H1 (cell line): Measurements from ENCODE around the gene DIP2B. TPM values are rescaled to one million over a fixed set of nuclear protein-coding genes. Genes with fewer than 3 reads are reported as not detected.

Experiments used
- CTCF ChIA-PET: fragments of 300-600 bp; sonication (Branson Sonifier 250); formaldehyde crosslinking; loops from one replicate; lab custom pipeline; 2021; ENCODE audit not compliant: partially characterized antibody; lab: Charles Lee
- POLR2A ChIA-PET: fragments of 300-600 bp; sonication (Branson Sonifier 250); formaldehyde crosslinking; loops from one replicate; lab custom pipeline; 2021; ENCODE audit warnings: inconsistent platforms; ENCODE audit not compliant: partially characterized antibody; lab: Charles Lee
- DNase-seq, 2 experiments: peaks; one replicate each; pipeline versions ENCODE4 v3.0.0 to v3.0.0-alpha.2; 2010 to 2022; ENCODE audit warnings: low spot score in 2 of 2, low read depth in 1 of 2, mixed read lengths in 1 of 2
- FAIRE-seq: peaks from 2 replicates; lab custom pipeline; 2011; peaks lifted over from hg19 to GRCh38; lab: Jason Lieb, UNC
- H2AFZ ChIP-seq: 2 replicates; pipeline ENCODE4 v1.8.1; 2012; ENCODE audit warnings: low read length, inconsistent platforms
- H2AK5ac ChIP-seq: 2 replicates; pipeline ENCODE4 v1.6.1; 2013; ENCODE audit warnings: low read depth, low read length
- H2BK120ac ChIP-seq: replicated peaks from 2 replicates; pipeline ENCODE3; 2013; ENCODE audit warnings: low read depth, low read length, inconsistent platforms
- H2BK12ac ChIP-seq: 2 replicates; pipeline ENCODE4 v1.6.1; 2013; ENCODE audit warnings: low read depth, low read length
- H2BK15ac ChIP-seq: 2 replicates; pipeline ENCODE4 v1.6.1; 2013; ENCODE audit warnings: low read length
- H2BK20ac ChIP-seq: 2 replicates; pipeline ENCODE4 v1.6.1; 2013; ENCODE audit warnings: low read length
- H2BK5ac ChIP-seq: 2 replicates; pipeline ENCODE4 v1.6.1; 2013; ENCODE audit warnings: low read depth, low read length
- H3K14ac ChIP-seq: 2 replicates; pipeline ENCODE4 v1.6.1; 2013; ENCODE audit warnings: inconsistent platforms; ENCODE audit not compliant: insufficient read length
- H3K18ac ChIP-seq: 2 replicates; pipeline ENCODE4 v1.6.1; 2013; ENCODE audit warnings: low read length; ENCODE audit errors: extremely low read depth
- H3K23ac ChIP-seq: 2 replicates; pipeline ENCODE4 v1.6.1; 2013; ENCODE audit warnings: inconsistent platforms; ENCODE audit not compliant: insufficient read length
- H3K23me2 ChIP-seq: 2 replicates; pipeline ENCODE4 v1.6.1; 2013; ENCODE audit warnings: low read depth, low read length
- H3K27ac ChIP-seq: 2 replicates; pipeline ENCODE4 v1.6.1; 2011; ENCODE audit warnings: low read depth, low read length, inconsistent platforms
- H3K27me3 ChIP-seq, 4 experiments: replicated peaks in 1 of 4; 1 replicate in 1 of 4; 2 replicates in 3 of 4; pipeline versions ENCODE4 v1.6.1 to v1.8.1; 2011 to 2013; ENCODE audit warnings: low read length in 3 of 4, mild to moderate bottlenecking in 3 of 4, inconsistent platforms in 2 of 4, mixed read lengths in 2 of 4, moderate library complexity in 1 of 4; ENCODE audit not compliant: control insufficient read depth in 3 of 4, insufficient read depth in 3 of 4; ENCODE audit errors: extremely low read depth in 1 of 4
- H3K36me3 ChIP-seq, 4 experiments: 2 replicates each; pipeline versions ENCODE4 v1.6.1 to v1.8.1; 2011 to 2013; ENCODE audit warnings: mild to moderate bottlenecking in 4 of 4, low read length in 3 of 4, moderate library complexity in 2 of 4, control low read depth in 1 of 4, inconsistent platforms in 1 of 4; ENCODE audit not compliant: insufficient read depth in 4 of 4, control insufficient read depth in 2 of 4
- H3K4ac ChIP-seq: replicated peaks from 2 replicates; pipeline ENCODE3; 2013; ENCODE audit warnings: low read length, low read depth, mixed read lengths, inconsistent platforms; ENCODE audit not compliant: insufficient read length
- H3K4me1 ChIP-seq, 4 experiments: replicated peaks in 1 of 4; 1 replicate in 1 of 4; 2 replicates in 3 of 4; pipeline versions ENCODE4 v1.6.1 to v1.8.1; 2011 to 2013; ENCODE audit warnings: low read length in 3 of 4, inconsistent platforms in 2 of 4, mixed read lengths in 1 of 4; ENCODE audit not compliant: insufficient read depth in 4 of 4, control insufficient read depth in 3 of 4
- H3K4me2 ChIP-seq, 2 experiments: 2 replicates each; pipeline versions ENCODE4 v1.6.1 to v1.8.1; 2011 to 2013; ENCODE audit warnings: low read depth in 2 of 2, low read length in 2 of 2, control low read depth in 1 of 2, inconsistent platforms in 1 of 2, mild to moderate bottlenecking in 1 of 2; ENCODE audit not compliant: insufficient read depth in 1 of 2
- H3K4me3 ChIP-seq, 4 experiments: fragments of 200-600, 300-600 bp in 1 of 4; sonication (generic), shearing (Covaris generic), sonication (Bioruptor Twin) in 1 of 4; 2 replicates each; pipeline versions ENCODE4 v1.5.1 to v1.8.1; 2011 to 2016; ENCODE audit warnings: low read length in 4 of 4, low read depth in 3 of 4, control low read depth in 2 of 4, inconsistent platforms in 2 of 4, mild to moderate bottlenecking in 2 of 4, mixed read lengths in 1 of 4, moderate library complexity in 1 of 4; ENCODE audit not compliant: insufficient read depth in 2 of 4; ENCODE audit errors: extremely low read depth in 1 of 4
- H3K56ac ChIP-seq: replicated peaks from 2 replicates; pipeline ENCODE3; 2013; ENCODE audit warnings: low read depth, mild to moderate bottlenecking, mixed read lengths, low read length, inconsistent platforms; ENCODE audit not compliant: insufficient read length
- H3K79me1 ChIP-seq: 2 replicates; pipeline ENCODE4 v1.6.1; 2013; ENCODE audit warnings: low read depth, low read length, control low read depth
- H3K79me2 ChIP-seq, 2 experiments: 2 replicates each; pipeline versions ENCODE4 v1.6.1 to v1.8.1; 2012 to 2013; ENCODE audit warnings: low read length in 2 of 2, mild to moderate bottlenecking in 2 of 2, inconsistent platforms in 1 of 2; ENCODE audit not compliant: insufficient read depth in 2 of 2, control insufficient read depth in 1 of 2
- H3K9ac ChIP-seq, 4 experiments: replicated peaks in 1 of 4; 1 replicate in 1 of 4; 2 replicates in 3 of 4; pipeline versions ENCODE4 v1.6.1 to v1.8.1; 2011 to 2013; ENCODE audit warnings: low read depth in 3 of 4, low read length in 3 of 4, control low read depth in 2 of 4, mild to moderate bottlenecking in 2 of 4, moderate library complexity in 2 of 4, inconsistent platforms in 1 of 4; ENCODE audit errors: extremely low read depth in 1 of 4
- H3K9me3 ChIP-seq, 2 experiments: 2 replicates each; pipeline versions ENCODE4 v1.6.1 to v1.8.1; 2012 to 2013; ENCODE audit warnings: mild to moderate bottlenecking in 2 of 2, moderate library complexity in 2 of 2, control low read depth in 1 of 2, inconsistent platforms in 1 of 2, low read depth in 1 of 2, low read length in 1 of 2, mixed read lengths in 1 of 2; ENCODE audit not compliant: insufficient read depth in 2 of 2
- H4K20me1 ChIP-seq, 2 experiments: replicated peaks in 1 of 2; 2 replicates each; pipeline versions ENCODE3 to v1.8.1; 2011 to 2013; ENCODE audit warnings: inconsistent platforms in 2 of 2, low read length in 2 of 2, mild to moderate bottlenecking in 1 of 2; ENCODE audit not compliant: insufficient read depth in 2 of 2, control insufficient read depth in 1 of 2
- H4K5ac ChIP-seq: 2 replicates; pipeline ENCODE4 v1.6.1; 2013; ENCODE audit warnings: low read length, low read depth, mixed read lengths, inconsistent platforms; ENCODE audit not compliant: insufficient read length
- H4K8ac ChIP-seq: 2 replicates; pipeline ENCODE4 v1.8.0; 2013; ENCODE audit warnings: mild to moderate bottlenecking, moderate library complexity, low read length, inconsistent platforms; ENCODE audit not compliant: insufficient read depth; ENCODE audit errors: extremely low read depth
- H4K91ac ChIP-seq: replicated peaks from 2 replicates; pipeline ENCODE3; 2013; ENCODE audit warnings: low read length, mixed read lengths, inconsistent platforms; ENCODE audit not compliant: insufficient read length
- WGBS, 2 experiments: shearing (Covaris generic) in 1 of 2; methylation state at CpG; one replicate each; pipeline versions ENCODE4 v1.1.6 to v1.1.7; 2013 to 2015; ENCODE audit warnings: low lambda C conversion rate in 2 of 2, mixed read lengths in 2 of 2, inconsistent platforms in 1 of 2, low coverage in 1 of 2, missing lambda C conversion rate in 1 of 2; ENCODE audit not compliant: insufficient replicate concordance in 2 of 2, insufficient coverage in 1 of 2, insufficient read length in 1 of 2; ENCODE audit errors: extremely low coverage in 1 of 2, missing lambda C conversion rate in 1 of 2; 5-methylcytosine and 5-hydroxymethylcytosine counted together
- polyA plus RNA-seq, 7 experiments: library from polyadenylated mRNA; depleted of rRNA in 3 of 7; stranded (reverse) in 5 of 7; unstranded in 2 of 7; fragments of >200 nt in 5 of 7; fragments of 200-250 nt in 2 of 7; gene quantifications; 1 replicate in 5 of 7; 2 replicates in 1 of 7; 4 replicates in 1 of 7; pipeline versions ENCODE4 v1.2.1 to v1.2.3, GENCODE V29; 2011 to 2013; ENCODE audit warnings: missing spikeins in 2 of 7, mixed read lengths in 2 of 7
- total RNA-seq: library from RNA; stranded (reverse); fragmentation: NEBNext Ultra II Directional; extraction: Animal tissue kit (Norgen Biotek cat#: 25700); gene quantifications from 2 replicates; pipeline ENCODE4 v1.2.1, GENCODE V29; 2021

DIP2B gene
- total and polyA plus RNA-seq, 2 of the 8 experiments (the other 6 are each of a cell fraction or from before 2014, with no cell fraction given): 11.1 to 29.6 TPM

- H3K56ac ChIP-seq: no peak overlapping the region
- FAIRE-seq (no peak), DNase-seq (no peak)
- H2BK20ac ChIP-seq: no peak overlapping the region
- H2BK5ac ChIP-seq: no peak overlapping the region
- no peaks in the 10 kb centered on the region for H3K36me3 ChIP-seq
- H3K23me2 ChIP-seq: no peaks in the 10 kb centered on the region
- no peak overlapping the region for H3K4ac ChIP-seq
- H2AFZ ChIP-seq: no peak overlapping the region
- peaks cover 0 to 68% of the 10 kb centered on the region in 2 experiments; a peak in 3 of 4 replicates for H3K79me2 ChIP-seq
- no peak overlapping the region for H3K9ac ChIP-seq
- no peak overlapping the region for H3K23ac ChIP-seq
- no peak overlapping the region for H3K4me3 ChIP-seq
- H2BK120ac ChIP-seq: no peak overlapping the region
- H2BK15ac ChIP-seq: no peak overlapping the region
- peaks cover 2% of the 10 kb centered on the region; the same call in 1 of the 2 replicates for H3K79me1 ChIP-seq
- ChIA-PET POLR2A (no interaction called here), CTCF (interaction anchor here (0.9 kb wide), 1 partner anchor 16 kb away, joined by 4 read pairs; no protein-coding TSS in a partner anchor)
- peaks cover 0 to 7% (median 5%) of the 10 kb centered on the region in 4 experiments; a peak in 4 of 7 replicates for H3K4me1 ChIP-seq
- no peak overlapping the region for H3K27ac ChIP-seq
- H3K9me3 ChIP-seq: no peaks in the 10 kb centered on the region
- H3K27me3 ChIP-seq: no peaks in the 10 kb centered on the region
- H4K91ac ChIP-seq: no peak overlapping the region
- H4K8ac ChIP-seq: no peak overlapping the region
- H3K4me2 ChIP-seq: no peak overlapping the region
- 100% methylated on average over 1 of the region's 1 CpG; no CpG with 5 or more reads in 1 of the 2 experiments for WGBS, 2 experiments
- no peak overlapping the region for H3K18ac ChIP-seq
- peaks cover 0 to under 1% of the 10 kb centered on the region in 2 experiments for H4K20me1 ChIP-seq
- no peak overlapping the region for H2AK5ac ChIP-seq
- H2BK12ac ChIP-seq: no peak overlapping the region
- no peak overlapping the region for H4K5ac ChIP-seq
- H3K14ac ChIP-seq: no peak overlapping the region
Measured at GRCh38 chr12:50542448-50542847, 37.7 kb downstream of the DIP2B start.
